Subcutaneous adipose tissue (tissue), 4 donors: ENCODE results near the gene TFB1M. TPM values are rescaled to one million over a fixed set of nuclear protein-coding genes. Genes with fewer than 3 reads are reported as not detected.

Source experiments
- total RNA-seq, 4 donors: library from RNA; depleted of rRNA; stranded (reverse); fragments of >200 nt; gene quantifications; one replicate each; pipeline ENCODE4 v1.1.0, GENCODE V29; 2016
- TF ChIP-seq, protein P1 (sequence below): fragments of 450-650 bp; IDR thresholded peaks from one replicate; pipeline ENCODE4 v1.5.1; 2016; ENCODE audit warnings: low read depth, mild to moderate bottlenecking, control low read depth, antibody characterized with exemption, moderate library complexity

The TFB1M gene
- total RNA-seq, 4 donors from 2014 or later: 8.6 to 12.6 (median 10.6) TPM

- TF ChIP-seq, protein P1, sequence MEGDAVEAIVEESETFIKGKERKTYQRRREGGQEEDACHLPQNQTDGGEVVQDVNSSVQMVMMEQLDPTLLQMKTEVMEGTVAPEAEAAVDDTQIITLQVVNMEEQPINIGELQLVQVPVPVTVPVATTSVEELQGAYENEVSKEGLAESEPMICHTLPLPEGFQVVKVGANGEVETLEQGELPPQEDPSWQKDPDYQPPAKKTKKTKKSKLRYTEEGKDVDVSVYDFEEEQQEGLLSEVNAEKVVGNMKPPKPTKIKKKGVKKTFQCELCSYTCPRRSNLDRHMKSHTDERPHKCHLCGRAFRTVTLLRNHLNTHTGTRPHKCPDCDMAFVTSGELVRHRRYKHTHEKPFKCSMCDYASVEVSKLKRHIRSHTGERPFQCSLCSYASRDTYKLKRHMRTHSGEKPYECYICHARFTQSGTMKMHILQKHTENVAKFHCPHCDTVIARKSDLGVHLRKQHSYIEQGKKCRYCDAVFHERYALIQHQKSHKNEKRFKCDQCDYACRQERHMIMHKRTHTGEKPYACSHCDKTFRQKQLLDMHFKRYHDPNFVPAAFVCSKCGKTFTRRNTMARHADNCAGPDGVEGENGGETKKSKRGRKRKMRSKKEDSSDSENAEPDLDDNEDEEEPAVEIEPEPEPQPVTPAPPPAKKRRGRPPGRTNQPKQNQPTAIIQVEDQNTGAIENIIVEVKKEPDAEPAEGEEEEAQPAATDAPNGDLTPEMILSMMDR: no peak
Measured at GRCh38 chr6:155330922-155331321, 16.6 kb upstream of the TFB1M start.

- TF ChIP-seq, protein P1: no peak
Measured at GRCh38 chr6:155330133-155330734, 15.9 kb upstream of the TFB1M start.

- TF ChIP-seq, protein P1: no peak
Measured at GRCh38 chr6:155329460-155330132, 15.3 kb upstream of the TFB1M start.

GRCh38 chr6:155328539-155329459, 14.5 kb upstream of the TFB1M start:
- TF ChIP-seq, protein P1: no peak

GRCh38 chr6:155328074-155328538, 13.8 kb upstream of the TFB1M start:
- TF ChIP-seq, protein P1: no peak

DNA sequence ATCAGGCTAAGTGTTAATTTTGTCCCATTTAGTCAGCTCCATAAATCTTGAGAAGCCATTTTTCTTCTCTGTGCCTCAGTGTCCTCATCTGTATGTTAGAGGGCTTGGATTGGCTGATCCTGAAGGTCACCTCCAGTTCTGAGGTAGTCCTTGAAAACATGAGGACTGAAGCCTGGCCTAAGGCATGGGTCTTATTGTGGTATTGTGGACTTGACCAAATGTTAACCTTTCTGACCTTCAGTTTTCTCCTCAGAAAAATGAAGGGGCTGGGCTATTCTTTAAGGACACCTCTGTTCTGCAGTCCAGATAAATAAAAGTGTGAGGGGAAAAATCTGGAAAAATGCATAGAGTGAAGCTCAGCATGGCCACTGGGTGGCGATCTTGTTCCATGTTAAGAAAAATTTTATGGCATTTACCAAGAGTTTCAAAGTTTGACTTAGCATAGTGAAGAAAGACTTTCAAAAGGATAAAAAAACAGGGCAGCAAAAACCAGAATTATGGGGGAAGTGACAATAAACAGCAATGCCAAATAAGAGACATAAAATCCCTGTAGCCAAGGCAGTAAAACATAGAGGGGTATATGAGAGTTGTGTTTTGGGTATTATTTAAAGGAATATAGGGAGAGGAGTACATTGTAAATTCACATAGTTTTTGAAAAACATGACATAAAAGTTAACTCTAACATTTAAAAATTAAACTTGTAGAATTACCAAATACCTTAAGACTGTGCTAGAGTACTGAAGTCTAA, 13.2 kb upstream of the TFB1M start:
- TF ChIP-seq, protein P1: no peak
